GM19438 (cell line): ENCODE measurements around the gene KRTAP17-1.
"Not testable (repeated sequence)": the region's sequence is repeated elsewhere in the genome, so short reads cannot be mapped to it uniquely, and the experiment has no call there.

Experiments used
- ATAC-seq: cut with Tn5 transposase; IDR thresholded peaks from one replicate; pipeline ENCODE4 v1.9.1; 2021; ENCODE audit warnings: low read depth; ENCODE audit not compliant: unreplicated experiment

KRTAP17-1 gene

DNA sequence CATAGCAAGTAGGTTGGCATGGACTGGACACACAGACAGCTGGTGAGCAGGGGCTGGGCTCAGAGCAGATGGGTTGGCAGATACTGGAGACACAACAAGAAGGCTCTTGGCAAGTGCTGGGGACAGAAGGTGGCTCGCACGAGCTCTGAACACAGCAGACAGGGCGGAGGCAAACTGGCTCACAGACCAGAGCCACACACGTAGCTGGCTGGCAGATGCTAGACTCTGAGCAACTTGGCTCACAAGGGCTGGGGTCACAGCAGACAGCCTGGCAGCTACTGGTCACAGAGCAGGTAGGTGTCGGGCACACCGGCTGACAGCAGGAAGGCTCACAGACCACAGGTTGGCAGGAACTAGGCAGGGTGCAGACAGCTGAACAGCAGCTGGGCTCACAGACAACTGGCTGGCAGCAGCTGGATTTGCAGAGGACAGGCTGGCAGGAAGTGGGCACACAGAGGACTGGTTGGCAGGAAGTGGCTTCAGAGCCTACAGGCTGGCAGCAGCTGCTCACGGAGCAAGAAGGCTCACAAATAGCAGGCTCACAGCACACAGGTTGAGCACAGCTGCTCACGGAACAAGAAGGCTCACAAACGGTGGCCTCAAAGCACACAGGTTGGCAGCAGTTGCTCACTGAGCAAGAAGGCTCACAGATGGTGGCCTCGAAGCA lies 7.1 kb downstream of the KRTAP17-1 start:
- no peak for ATAC-seq

DNA sequence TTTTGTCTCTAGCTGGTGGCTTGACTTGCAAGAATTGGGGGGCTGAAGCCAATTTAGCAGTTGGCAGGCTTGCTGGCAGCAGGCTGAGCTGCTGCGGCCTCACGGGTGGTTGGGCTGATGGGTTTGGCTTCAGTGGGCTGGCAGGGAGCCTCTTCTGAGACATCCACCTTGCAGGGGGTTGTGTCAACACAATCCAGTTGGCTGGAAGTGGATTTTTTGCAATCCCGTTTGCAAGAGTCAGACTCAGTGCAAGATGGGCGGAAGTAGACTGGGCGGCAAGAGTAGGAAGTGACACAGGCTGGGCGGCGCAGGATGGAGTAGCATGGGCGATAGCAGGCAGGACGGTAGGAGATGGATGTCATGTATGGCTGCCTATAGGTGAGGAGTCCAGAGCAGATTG lies 7.9 kb downstream of the KRTAP17-1 start:
- no peak for ATAC-seq

DNA sequence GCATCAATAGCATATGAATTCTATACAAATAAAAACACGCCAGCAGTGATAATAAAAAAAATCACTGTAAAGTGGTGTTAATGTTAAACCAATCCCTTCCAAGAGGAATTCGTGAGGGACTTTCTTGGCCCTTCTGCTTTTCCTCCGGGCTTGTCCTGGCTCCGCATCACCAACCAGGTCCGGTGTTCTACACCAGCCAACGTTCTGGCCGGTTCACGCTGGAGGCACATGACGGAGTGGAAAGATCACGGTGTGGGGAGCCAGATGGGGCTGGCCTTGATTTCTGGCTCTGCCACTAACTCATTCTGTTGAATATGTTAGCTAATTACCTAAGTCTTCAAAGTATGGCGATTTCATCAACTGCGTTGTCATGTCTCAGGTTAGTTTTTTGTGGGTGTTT lies 11.4 kb downstream of the KRTAP17-1 start:
- no peak for ATAC-seq

DNA sequence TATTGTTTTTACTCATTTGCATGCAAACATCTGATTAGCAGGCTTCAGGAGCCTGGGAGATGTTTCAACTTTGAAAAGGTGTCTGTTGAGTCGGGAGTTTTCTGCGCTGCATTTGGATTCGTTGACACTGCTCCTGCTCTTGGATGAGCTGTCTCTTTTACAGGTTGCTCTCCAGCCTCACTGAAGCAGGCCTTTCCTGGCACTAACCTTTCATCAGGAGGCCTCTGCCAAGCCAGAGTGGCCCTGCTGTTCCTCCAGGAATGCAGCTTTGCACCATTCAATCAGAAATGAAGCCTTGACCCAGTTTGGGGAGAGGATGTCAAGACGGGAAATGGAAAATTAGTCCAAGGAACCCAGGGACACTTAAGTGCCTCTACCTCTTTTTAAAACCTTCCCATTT lies 12.5 kb downstream of the KRTAP17-1 start:
- ATAC-seq: no peak

DNA sequence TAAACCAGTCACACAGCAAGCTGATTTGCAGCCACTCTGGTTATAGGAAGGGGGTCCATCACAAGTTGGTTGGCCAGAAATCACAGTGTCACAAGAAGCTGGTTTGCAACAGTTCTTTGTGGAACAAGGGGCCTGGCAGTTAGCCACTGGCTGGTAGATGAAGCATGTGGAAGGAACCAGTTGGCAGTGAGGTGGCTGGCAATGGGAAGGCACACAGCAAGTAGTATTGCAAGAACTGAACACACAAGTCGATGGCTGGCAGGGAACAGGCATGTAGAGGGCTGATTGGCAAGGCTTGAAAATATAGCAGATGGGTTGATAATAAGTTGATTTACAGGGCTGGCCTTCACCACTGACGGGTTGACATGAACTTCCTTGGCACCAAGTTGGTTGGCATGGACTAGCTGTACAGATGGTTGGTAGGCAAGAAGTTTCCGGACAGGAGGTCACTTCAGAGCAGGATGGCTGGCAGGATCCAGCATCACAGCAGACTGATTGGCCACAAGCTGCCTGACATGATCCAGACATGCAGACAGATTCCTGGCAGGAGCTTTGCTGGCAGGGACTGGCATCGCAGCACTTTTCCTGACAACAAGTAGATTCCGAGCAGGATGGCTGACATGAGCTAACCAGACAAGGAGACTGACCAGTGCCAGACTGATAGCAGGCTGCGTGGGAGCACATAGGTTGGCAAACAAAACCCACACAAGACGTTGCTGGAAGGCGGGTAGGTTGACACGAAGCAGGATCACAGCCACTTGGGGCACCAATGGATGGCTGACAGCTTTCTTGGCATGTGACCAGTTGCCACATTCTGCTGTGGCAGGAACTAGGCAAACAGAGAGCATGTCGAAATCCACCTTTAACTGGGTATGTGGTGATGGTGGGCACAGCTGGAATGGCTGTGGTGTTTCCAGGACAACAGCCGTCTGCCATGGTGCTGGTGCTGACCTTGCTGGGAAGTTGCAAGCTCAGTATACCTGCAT lies 13.3 kb downstream of the KRTAP17-1 start, which contains the start of gene KRTAP29-1:
KRTAP29-1 (minus strand) TSS at position 936 of the 986 bp plus-strand sequence; CDS start at position 936, 0 bp downstream.
- ATAC-seq: no peak

DNA sequence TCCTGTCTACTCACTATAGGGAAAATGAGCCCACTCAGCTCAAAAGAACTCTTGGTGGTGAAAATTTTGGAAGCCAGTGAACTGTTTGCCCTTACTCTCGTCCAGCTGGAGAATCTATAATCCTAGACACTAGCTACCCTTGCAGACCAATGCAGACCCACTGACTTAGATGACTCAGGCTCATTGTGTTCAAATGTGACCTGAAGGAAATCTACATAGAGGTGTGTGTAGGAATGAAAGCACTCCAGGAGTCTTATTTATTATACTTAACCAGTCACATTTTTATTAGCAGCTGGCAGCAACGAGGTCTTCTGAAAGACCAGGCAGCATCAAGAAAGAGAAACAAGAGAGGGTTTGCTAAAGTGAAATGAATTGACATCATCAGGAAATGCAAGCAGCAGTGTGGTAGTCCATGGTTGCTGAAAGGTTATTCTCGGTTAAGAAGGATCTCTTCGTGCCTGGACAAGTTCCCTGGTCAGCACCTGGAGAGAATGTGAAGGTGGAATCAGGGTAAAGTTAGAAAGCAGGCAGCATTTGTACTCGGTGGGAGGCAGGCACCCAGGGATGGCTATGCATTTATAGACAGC lies 14.2 kb downstream of the KRTAP17-1 start:
- no peak for ATAC-seq

DNA sequence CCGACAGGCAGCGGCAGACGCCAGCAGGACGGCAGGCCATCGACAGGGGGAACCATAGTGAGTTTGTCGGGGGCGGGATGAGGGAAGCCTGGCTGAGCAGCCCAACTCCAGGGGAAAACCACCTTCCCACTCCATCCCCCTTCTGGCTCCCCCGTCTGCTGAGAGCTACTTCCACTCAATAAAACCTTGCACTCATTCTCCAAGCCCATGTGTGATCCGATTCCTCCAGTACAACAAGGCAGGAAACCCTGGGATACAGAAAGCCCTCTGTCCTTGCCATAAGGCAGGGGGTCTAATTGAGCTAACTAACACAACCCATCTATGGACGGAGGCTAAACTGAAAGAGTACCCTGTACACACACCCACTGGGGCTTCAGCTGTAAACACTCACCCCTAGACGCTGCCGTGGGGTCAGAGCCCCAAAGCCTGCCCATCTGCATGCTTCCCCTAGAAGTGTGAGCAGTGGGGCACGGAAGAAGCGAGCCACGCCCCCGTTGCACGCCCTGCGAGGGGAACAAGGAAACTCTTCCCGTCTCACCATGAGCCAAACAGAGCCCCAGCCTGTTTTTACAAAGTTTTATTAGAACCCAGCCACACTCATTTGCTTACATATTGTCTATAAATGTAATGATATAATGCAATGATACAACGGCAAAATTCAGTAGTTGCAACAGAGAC lies 16.9 kb downstream of the KRTAP17-1 start:
- no peak for ATAC-seq

DNA sequence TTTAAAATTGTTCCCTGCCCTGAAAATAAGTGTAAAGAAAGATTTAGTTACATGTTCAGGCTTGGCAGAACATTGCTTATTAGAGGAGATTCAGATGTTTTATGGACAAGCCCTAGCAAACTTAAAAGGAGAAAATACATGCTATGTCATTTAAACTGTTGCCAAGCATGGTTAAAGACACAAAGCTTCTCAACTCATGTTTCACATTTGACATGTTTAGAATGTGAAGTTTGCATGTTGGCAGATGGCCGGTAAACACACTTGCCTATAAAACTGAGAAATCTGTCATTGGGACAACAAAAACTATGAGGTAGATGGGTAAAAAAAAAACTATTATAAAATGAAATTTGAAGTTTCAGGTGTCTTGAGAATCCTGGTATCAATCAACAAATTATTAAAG lies 18.7 kb downstream of the KRTAP17-1 start:
- no peak for ATAC-seq

DNA sequence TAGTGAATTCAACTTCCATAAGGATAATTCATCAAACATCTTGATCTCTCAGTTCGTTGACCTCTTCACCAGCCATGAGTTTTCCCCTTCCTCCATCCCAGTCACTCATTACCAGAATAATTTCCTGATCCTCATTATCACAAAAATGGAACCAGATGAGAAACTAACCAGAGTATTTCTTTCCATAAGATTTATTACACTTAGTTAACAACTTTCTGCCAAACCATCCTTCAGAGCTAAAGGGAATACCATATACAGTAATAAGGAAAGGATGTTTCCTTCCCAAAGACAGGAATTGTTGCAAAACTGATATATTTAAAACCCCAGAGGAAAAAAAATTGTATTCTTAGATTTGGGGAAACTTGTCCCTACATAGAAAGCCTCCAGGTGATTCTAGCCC lies 21.5 kb downstream of the KRTAP17-1 start:
- ATAC-seq: no peak

DNA sequence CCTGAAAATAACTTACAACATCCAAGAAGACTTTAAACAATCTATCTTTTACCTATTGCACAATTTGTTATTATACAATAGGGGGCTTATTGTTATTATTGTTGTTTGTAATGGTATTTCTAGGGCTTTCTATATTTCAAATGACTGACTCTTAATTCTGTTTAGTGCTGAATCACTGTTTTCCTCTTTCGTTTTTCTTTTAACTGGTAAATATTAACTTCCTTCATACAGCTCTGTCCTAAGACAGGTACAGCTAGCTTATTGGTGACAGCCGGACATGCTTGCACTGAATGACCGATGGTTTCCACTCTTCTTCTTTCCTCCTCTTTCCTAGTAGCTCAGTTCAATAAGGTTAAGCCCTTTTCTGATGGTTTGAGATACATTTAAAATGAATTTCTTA lies 28.5 kb downstream of the KRTAP17-1 start:
- no peak for ATAC-seq

DNA sequence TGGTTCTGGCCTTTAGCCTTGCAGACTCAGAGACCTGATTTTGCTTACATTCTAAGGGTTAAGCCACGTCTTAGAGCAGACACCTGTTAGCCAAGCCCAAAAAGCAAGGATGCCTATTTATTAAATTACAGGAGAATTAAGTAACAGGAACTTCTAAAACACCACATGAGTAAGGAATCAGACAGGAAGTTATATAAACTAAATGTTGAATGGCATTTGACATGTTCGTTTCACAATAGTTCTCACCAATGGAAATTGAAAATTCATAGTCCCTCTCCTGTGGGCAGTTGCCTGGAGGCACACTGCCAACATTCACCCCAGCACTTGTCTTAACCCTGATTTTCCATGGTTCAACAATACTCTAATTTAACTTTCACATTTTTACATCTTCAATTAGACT lies 31.0 kb downstream of the KRTAP17-1 start:
- no peak for ATAC-seq

DNA sequence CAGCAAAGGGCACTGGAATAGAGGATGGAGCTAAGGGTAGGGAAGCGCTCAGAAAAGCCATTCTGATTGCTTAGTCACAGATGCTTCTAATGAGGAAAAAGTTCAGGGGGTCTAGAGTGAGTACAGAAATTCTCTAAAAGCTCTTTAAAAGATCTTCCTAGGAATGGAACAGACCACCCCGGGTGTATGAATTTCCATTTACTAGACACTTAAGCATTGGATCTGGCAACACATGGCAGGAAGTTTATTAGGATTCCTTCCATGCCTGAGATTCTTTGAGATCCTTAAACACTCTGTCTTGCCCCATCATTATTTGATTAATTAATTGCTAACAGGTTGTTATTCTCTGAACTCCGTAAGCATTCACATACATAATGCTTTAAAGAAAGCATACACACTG lies 31.5 kb downstream of the KRTAP17-1 start:
- no peak for ATAC-seq

DNA sequence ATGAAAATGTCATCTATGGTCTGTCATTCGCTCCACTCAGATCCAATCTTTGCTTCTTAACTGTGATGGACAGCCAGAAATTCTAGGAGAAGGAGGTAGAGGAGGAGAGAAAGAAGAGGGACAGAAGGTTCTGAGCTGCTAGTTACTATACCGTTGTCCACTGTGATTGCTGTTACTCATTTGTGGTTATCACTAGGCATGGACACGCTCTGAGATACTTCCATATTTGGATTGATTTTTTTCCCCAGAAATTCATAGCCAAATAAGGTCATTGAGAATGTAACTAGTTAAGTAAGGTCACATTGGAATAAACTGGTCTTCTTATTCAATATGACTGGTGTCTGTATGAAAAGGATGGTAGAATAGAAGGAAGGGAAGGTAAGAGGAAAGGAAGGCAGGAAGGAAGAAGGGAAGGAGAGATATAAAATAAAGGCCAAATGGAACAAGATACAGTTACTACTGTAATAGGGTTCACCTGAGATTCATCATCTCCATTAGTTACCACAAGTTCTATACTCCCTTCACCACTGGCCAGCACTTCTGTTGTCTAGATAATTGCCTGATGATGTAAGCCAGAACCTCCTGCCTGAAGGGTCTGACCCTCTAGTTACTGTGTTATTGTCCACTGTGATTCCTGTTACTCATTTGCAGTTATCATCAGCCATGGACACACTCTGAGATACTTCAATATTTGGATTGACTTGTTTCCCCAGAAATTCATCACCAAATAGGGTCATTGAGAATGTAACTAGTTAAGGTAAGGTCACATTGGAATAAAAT lies 37.1 kb downstream of the KRTAP17-1 start:
- ATAC-seq: no peak

DNA sequence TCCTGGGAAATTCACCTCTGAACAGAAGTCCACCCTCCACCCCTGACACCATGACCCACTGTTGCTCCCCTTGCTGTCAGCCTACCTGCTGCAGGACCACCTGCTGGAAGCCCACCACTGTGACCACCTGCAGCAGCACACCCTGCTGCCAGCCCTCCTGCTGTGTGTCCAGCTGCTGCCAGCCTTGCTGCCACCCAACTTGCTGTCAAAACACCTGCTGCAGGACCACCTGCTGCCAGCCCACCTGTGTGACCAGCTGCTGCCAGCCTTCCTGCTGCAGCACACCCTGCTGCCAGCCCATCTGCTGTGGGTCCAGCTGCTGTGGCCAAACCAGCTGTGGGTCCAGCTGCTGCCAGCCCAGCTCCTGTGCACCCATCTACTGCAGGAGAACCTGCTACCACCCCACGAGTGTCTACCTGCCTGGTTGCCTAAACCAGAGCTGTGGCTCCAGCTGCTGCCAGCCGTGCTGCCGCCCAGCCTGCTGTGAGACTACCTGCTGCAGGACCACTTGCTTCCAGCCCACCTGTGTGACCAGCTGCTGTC lies 39.8 kb downstream of the KRTAP17-1 start, which contains the start of gene KRTAP9-7:
KRTAP9-7 (plus strand) TSS at position 51 of the 543 bp plus-strand sequence; CDS start at position 51, 0 bp downstream.
- not testable (repeated sequence) for ATAC-seq

DNA sequence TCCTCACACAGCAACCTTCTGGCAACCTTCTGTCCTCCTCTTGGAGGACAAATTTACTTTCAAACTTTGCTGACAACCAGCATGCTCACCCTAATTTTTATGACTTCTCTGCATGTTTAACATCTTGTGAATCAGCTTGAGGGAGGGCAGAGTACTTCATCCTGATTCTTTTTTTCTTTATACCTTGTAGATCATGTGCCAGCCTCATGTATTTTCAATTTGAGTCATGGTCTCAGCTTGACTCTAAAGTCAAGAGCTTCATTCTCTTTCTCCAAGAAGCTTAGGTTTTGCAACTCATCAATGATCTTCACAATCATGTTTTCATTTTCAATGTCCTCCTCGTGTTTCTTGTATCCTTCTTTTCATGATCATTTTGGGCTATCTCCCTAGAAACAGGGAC lies 43.7 kb downstream of the KRTAP17-1 start:
- ATAC-seq: no peak

DNA sequence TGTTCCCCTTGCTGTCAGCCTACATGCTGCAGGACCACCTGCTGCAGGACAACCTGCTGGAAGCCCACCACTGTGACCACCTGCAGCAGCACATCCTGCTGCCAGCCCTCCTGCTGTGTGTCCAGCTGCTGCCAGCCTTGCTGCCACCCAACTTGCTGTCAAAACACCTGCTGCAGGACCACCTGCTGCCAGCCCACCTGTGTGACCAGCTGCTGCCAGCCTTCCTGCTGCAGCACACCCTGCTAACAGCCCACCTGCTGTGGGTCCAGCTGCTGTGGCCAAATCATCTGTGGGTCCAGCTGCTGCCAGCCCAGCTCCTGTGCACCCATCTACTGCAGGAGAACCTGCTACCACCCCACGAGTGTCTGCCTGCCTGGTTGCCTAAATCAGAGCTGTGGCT lies 44.2 kb downstream of the KRTAP17-1 start:
- not testable (repeated sequence) for ATAC-seq

DNA sequence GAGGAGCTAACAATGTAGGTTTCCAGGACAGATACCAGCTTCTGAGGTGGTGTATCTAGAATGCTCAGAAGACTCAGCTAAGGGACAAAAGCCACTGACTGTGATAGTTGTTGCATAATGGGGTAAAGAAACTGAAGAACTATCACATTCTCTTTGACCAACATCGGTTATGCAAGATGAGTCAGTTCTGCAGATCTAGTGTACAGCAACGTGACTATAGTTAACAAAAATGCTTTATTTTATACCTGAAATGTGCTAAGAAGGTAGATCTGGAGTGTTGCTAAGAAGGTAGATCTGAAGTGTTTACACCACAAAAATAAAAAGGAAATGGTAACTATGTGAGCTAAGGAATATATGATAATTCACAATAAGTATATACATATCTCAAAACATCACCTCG lies 47.8 kb downstream of the KRTAP17-1 start:
- no peak for ATAC-seq

DNA sequence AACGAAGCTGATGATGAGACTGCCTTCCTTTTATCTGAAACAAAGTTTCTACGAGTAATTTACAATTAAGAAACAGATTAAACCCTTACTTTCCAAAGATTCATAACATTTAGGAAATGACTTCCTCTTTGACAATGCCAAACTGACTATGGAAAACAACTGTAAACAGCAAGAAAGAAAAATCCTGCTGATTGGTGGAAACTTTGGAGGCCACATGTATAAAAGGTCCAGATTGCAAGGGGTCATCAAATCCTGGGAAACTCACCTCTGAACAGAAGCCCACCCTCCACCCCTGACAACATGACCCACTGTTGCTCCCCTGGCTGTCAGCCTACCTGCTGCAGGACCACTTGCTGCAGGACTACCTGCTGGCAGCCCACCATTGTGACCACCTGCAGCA lies 50.4 kb downstream of the KRTAP17-1 start, which contains the start of gene KRTAP9-6:
KRTAP9-6 (plus strand) TSS at position 301 of the 400 bp plus-strand sequence; CDS start at position 301, 0 bp downstream.
- ATAC-seq: no peak
